Vagina (tissue), 2 donors: ENCODE results near the gene CASZ1.

ENCODE experiments used
- CTCF ChIP-seq, 3 experiments: fragments of 450-650 bp in 2 of 3; fragments of 200-600 bp in 1 of 3; sonication (generic) in 1 of 3; IDR thresholded peaks; one replicate each; pipeline ENCODE4 v1.5.1; 2017 to 2019; ENCODE audit warnings: antibody characterized with exemption in 3 of 3, mild to moderate bottlenecking in 2 of 3, moderate library complexity in 2 of 3
- POLR2AphosphoS5 ChIP-seq, 2 donors: sonication (generic); formaldehyde crosslinking; IDR thresholded peaks; one replicate each; pipeline ENCODE4 v1.9.0; 2017; ENCODE audit warnings: antibody characterized with exemption in 2 of 2, mild to moderate bottlenecking in 2 of 2, low read depth in 1 of 2; ENCODE audit not compliant: insufficient read depth in 1 of 2

- TF ChIP-seq POLR2AphosphoS5 (IDR thresholded peaks at IDR 0.05; ENCODE audit: insufficient read depth in 1 of 2, low read depth in 1 of 2): no peak
- TF ChIP-seq CTCF (IDR thresholded peaks at IDR 0.05): no peak
Observed at GRCh38 chr1:10764296-10764798, 32.1 kb downstream of the CASZ1 start.
